ENCODE data around the gene SHROOM3. TPM values are rescaled to one million over a fixed set of nuclear protein-coding genes. Genes with fewer than 3 reads are reported as not detected.

The SHROOM3 gene
- total and polyA plus RNA-seq, 2 donors (not counting 1 experiment from before 2014, with no cell fraction given), result 0.91 to 1.5 TPM

GRCh38 chr4:76658231-76659102 is 223.4 kb downstream of the SHROOM3 start:
- Histone ChIP-seq H3K79me2 (ENCODE audit: control insufficient read depth, insufficient read depth, low read length) (no peaks in the 10 kb centered on the region), H3K9ac (ENCODE audit: low read length) (no peak overlapping the region), H2AFZ (ENCODE audit: insufficient read depth, low read depth, low read length, poor library complexity, severe bottlenecking) (no peak overlapping the region), H3K4me2 (replicated peaks; ENCODE audit: low read depth, low read length, poor library complexity, severe bottlenecking) (no peak overlapping the region), H3K9me3 (ENCODE audit: control extremely low read depth in 1 of 3, control insufficient read depth in 2 of 3, insufficient read depth in 1 of 3, low read length in 2 of 3) (no peaks in the 10 kb centered on the region), H3K27me3 (replicated peaks in 1 of 4; ENCODE audit: control extremely low read depth in 1 of 4, control insufficient read depth in 3 of 4, insufficient read depth in 4 of 4, low read length in 3 of 4) (no peaks in the 10 kb centered on the region), H4K20me1 (ENCODE audit: control insufficient read depth, insufficient read depth, low read length, poor library complexity, severe bottlenecking) (no peaks in the 10 kb centered on the region), H3K4me1 (ENCODE audit: control insufficient read depth in 2 of 2, insufficient read depth in 2 of 2, low read length in 2 of 2) (no peaks in the 10 kb centered on the region), H3K36me3 (replicated peaks in 1 of 2; ENCODE audit: control extremely low read depth in 1 of 2, control insufficient read depth in 1 of 2, extremely low read depth in 1 of 2, insufficient read depth in 2 of 2, low read length in 1 of 2) (no peaks in the 10 kb centered on the region), H3K4me3 (ENCODE audit: control extremely low read depth in 1 of 5, extremely low read depth in 1 of 5, insufficient read depth in 1 of 5, low read depth in 2 of 5, low read length in 4 of 5) (no peak overlapping the region), H3K27ac (ENCODE audit: low read length in 2 of 2) (no peak overlapping the region)
- Mint-ChIP-seq H3K4me1 (no peaks in the 10 kb centered on the region), H3K4me3 (no peak overlapping the region), H3K27ac (no peak overlapping the region), H3K9me3 (ENCODE audit: insufficient read depth) (no peaks in the 10 kb centered on the region), H3K27me3 (no peaks in the 10 kb centered on the region)
- ChIA-PET CTCF (no interaction called here), POLR2A (no interaction called here)
- ATAC-seq (ENCODE audit: low read depth) (no peak), DNase-seq (no peak)
- intact Hi-C loops (cut with micrococcal nuclease), result no loop called here
- WGBS (ENCODE audit: insufficient coverage), result 85% methylated on average over 1 of the region's 3 CpGs
- TF ChIP-seq CTCF (IDR thresholded peaks at IDR 0.05) (no peak), EZH2 (IDR thresholded peaks at IDR 0.05; ENCODE audit: borderline replicate concordance, insufficient read depth, low read depth, low read length, poor library complexity, severe bottlenecking) (no peak)

GRCh38 chr4:76659103-76659490 is 224.1 kb downstream of the SHROOM3 start:
- Mint-ChIP-seq H3K4me1 (no peaks in the 10 kb centered on the region), H3K27me3 (no peaks in the 10 kb centered on the region), H3K4me3 (no peak overlapping the region), H3K27ac (no peak overlapping the region), H3K9me3 (ENCODE audit: insufficient read depth) (no peaks in the 10 kb centered on the region)
- Histone ChIP-seq H3K9ac (ENCODE audit: low read length) (no peak overlapping the region), H3K4me3 (ENCODE audit: control extremely low read depth in 1 of 5, extremely low read depth in 1 of 5, insufficient read depth in 1 of 5, low read depth in 2 of 5, low read length in 4 of 5) (no peak overlapping the region), H3K4me1 (ENCODE audit: control insufficient read depth in 2 of 2, insufficient read depth in 2 of 2, low read length in 2 of 2) (no peaks in the 10 kb centered on the region), H4K20me1 (ENCODE audit: control insufficient read depth, insufficient read depth, low read length, poor library complexity, severe bottlenecking) (no peaks in the 10 kb centered on the region), H3K4me2 (replicated peaks; ENCODE audit: low read depth, low read length, poor library complexity, severe bottlenecking) (no peak overlapping the region), H2AFZ (ENCODE audit: insufficient read depth, low read depth, low read length, poor library complexity, severe bottlenecking) (no peak overlapping the region), H3K36me3 (replicated peaks in 1 of 2; ENCODE audit: control extremely low read depth in 1 of 2, control insufficient read depth in 1 of 2, extremely low read depth in 1 of 2, insufficient read depth in 2 of 2, low read length in 1 of 2) (no peaks in the 10 kb centered on the region), H3K9me3 (ENCODE audit: control extremely low read depth in 1 of 3, control insufficient read depth in 2 of 3, insufficient read depth in 1 of 3, low read length in 2 of 3) (no peaks in the 10 kb centered on the region), H3K27me3 (replicated peaks in 1 of 4; ENCODE audit: control extremely low read depth in 1 of 4, control insufficient read depth in 3 of 4, insufficient read depth in 4 of 4, low read length in 3 of 4) (no peaks in the 10 kb centered on the region), H3K27ac (ENCODE audit: low read length in 2 of 2) (no peak overlapping the region), H3K79me2 (ENCODE audit: control insufficient read depth, insufficient read depth, low read length) (no peaks in the 10 kb centered on the region)
- no peak for TF ChIP-seq EZH2 (IDR thresholded peaks at IDR 0.05; ENCODE audit: borderline replicate concordance, insufficient read depth, low read depth, low read length, poor library complexity, severe bottlenecking)
- no peak for TF ChIP-seq CTCF (IDR thresholded peaks at IDR 0.05)
- POLR2A ChIA-PET, result no interaction called here
- 90% methylated on average over 1 of the region's 1 CpG for WGBS (ENCODE audit: insufficient coverage)
- intact Hi-C loops (cut with micrococcal nuclease), result no loop called here
- CTCF ChIA-PET, result no interaction called here
- ATAC-seq (ENCODE audit: low read depth), result no peak
- no peak for DNase-seq
